ENCODE measurements around the gene IFITM5.

GRCh38 chr11:293852-294661 lies 5.3 kb downstream of the IFITM5 start:
- TF ChIP-seq POLR2A (IDR thresholded peaks at IDR 0.05) (no peak), CTCF (IDR thresholded peaks at IDR 0.05) (no peak)

Data from lower leg skin (tissue), 3 donors.